ENCODE data around the gene OPCML.

DNA sequence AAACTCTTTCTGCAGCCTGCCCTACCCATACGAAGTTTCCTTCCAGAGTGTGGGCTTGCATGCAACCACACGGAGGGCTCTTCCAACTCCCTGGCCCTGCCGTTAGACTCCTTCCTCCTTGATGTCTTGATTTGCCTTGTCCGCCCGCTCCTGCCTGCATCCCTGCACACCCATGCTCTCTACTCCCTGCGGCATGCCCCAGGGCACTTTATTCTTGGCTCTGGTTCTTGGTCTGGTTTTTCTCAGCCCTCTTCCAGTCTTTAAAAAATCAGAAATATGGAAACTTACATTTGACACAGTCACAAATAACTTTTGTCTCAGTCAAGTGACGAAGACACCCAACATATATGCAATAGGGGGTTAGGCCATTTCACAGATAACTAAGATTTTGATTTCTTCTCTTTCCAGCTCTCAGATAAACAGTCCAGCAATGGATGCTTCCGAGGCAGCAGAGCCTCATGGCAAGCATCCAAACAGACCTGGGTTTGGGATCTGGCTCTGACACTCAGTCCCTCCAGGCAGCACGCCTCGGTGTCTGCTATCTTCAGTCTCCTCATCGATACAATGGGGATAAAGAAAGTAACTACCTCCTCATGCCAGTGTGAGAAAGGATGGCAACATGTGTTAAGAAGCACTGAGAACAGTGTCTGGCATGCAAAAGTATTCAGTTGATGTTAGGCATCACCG, 15.7 kb upstream of the OPCML start:
- TF ChIP-seq, protein P1, sequence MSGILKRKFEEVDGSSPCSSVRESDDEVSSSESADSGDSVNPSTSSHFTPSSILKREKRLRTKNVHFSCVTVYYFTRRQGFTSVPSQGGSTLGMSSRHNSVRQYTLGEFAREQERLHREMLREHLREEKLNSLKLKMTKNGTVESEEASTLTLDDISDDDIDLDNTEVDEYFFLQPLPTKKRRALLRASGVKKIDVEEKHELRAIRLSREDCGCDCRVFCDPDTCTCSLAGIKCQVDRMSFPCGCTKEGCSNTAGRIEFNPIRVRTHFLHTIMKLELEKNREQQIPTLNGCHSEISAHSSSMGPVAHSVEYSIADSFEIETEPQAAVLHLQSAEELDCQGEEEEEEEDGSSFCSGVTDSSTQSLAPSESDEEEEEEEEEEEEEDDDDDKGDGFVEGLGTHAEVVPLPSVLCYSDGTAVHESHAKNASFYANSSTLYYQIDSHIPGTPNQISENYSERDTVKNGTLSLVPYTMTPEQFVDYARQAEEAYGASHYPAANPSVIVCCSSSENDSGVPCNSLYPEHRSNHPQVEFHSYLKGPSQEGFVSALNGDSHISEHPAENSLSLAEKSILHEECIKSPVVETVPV (CRISPR knock-in tag; IDR thresholded peaks at IDR 0.05), result no peak
- no peak for TF ChIP-seq ARNTL (CRISPR knock-in tag; IDR thresholded peaks at IDR 0.05; ENCODE audit: borderline replicate concordance, low read depth)

Data from SK-N-SH treated with all-trans-retinoic acid at 6 μM for 48 hours (cell line).